WTC11 (cell line): ENCODE results near the gene RAD21L1. TPM values are rescaled to one million over a fixed set of nuclear protein-coding genes. Genes with fewer than 3 reads are reported as not detected.

Experiments
- ATAC-seq: fragments of 200-7000 bp; cut with Tn5 transposase; 2 replicates; pipeline ENCODE4 v1.10.0; 2021; ENCODE audit warnings: mild to moderate bottlenecking, moderate library complexity
- CTCF ChIA-PET: fragments of 300-600 bp; sonication (Branson Sonifier 250); formaldehyde crosslinking; loops from one replicate; lab custom pipeline; 2021; ENCODE audit warnings: antibody characterized with exemption; lab: Charles Lee
- POLR2A ChIA-PET: fragments of 350-600 bp; sonication (Branson Sonifier 250); formaldehyde crosslinking; loops from one replicate; lab custom pipeline; 2021; ENCODE audit warnings: antibody characterized with exemption; lab: Charles Lee
- DNase-seq: peaks from one replicate; pipeline ENCODE4 v3.0.0; 2021; ENCODE audit warnings: low spot score
- H3K27ac Mint-ChIP-seq: 2 replicates; pipeline ENCODE4 v1.8.0; 2021; ENCODE audit warnings: mixed read lengths
- H3K27me3 Mint-ChIP-seq: 2 replicates; pipeline ENCODE4 v1.8.0; 2021; ENCODE audit warnings: low read depth, mild to moderate bottlenecking, moderate library complexity, mixed read lengths
- H3K36me3 Mint-ChIP-seq: 2 replicates; pipeline ENCODE4 v1.8.0; 2021; ENCODE audit warnings: mixed read lengths
- H3K4me1 Mint-ChIP-seq: 2 replicates; pipeline ENCODE4 v1.8.0; 2022; ENCODE audit warnings: mixed read lengths
- H3K4me3 Mint-ChIP-seq: 2 replicates; pipeline ENCODE4 v1.8.0; 2021; ENCODE audit warnings: mild to moderate bottlenecking, moderate library complexity, mixed read lengths
- H3K9me3 Mint-ChIP-seq: 2 replicates; pipeline ENCODE4 v1.8.0; 2021; ENCODE audit warnings: mixed read lengths
- ATF1 ChIP-seq: sonication (generic); formaldehyde crosslinking; IDR thresholded peaks from 2 replicates; pipeline ENCODE4 v1.8.1; 2023; ENCODE audit warnings: mild to moderate bottlenecking, moderate library complexity, missing genetic modification reagents
- GTF2I ChIP-seq: fragments of 250-450 bp; sonication (Bioruptor Pico); conservative IDR thresholded peaks from 2 replicates; pipeline ENCODE4 v1.4.0; 2021; ENCODE audit warnings: mild to moderate bottlenecking
- NR3C1 ChIP-seq: sonication (generic); formaldehyde crosslinking; conservative IDR thresholded peaks from 2 replicates; pipeline ENCODE4 v1.8.1; 2023; ENCODE audit warnings: low read depth, mild to moderate bottlenecking, missing genetic modification reagents
- OVOL2 ChIP-seq: fragments of 250-450 bp; sonication (Bioruptor Pico); IDR thresholded peaks from 2 replicates; pipeline ENCODE4 v1.9.0; 2021; ENCODE audit warnings: mild to moderate bottlenecking, borderline replicate concordance
- PRRX2 ChIP-seq: fragments of 250-450 bp; sonication (Bioruptor Pico); IDR thresholded peaks from 2 replicates; pipeline ENCODE4 v1.8.0; 2021; ENCODE audit warnings: mild to moderate bottlenecking
- RELA ChIP-seq: sonication (generic); formaldehyde crosslinking; IDR thresholded peaks from 2 replicates; pipeline ENCODE4 v1.8.1; 2022; ENCODE audit warnings: missing genetic modification reagents, mild to moderate bottlenecking, borderline replicate concordance
- SMAD3 ChIP-seq: sonication (generic); formaldehyde crosslinking; IDR thresholded peaks from 2 replicates; pipeline ENCODE4 v1.8.0; 2022; ENCODE audit warnings: missing genetic modification reagents, mild to moderate bottlenecking, borderline replicate concordance
- SOX15 ChIP-seq: fragments of 250-450 bp; sonication (Bioruptor Pico); IDR thresholded peaks from 2 replicates; pipeline ENCODE4 v1.9.0; 2021; ENCODE audit warnings: mild to moderate bottlenecking
- ZBTB21 ChIP-seq: sonication (generic); formaldehyde crosslinking; IDR thresholded peaks from 2 replicates; pipeline ENCODE4 v1.8.1; 2023; ENCODE audit warnings: mild to moderate bottlenecking, missing genetic modification reagents, borderline replicate concordance
- ZNF138 ChIP-seq: sonication (generic); formaldehyde crosslinking; conservative IDR thresholded peaks from 2 replicates; pipeline ENCODE4 v1.8.1; 2022; ENCODE audit warnings: mild to moderate bottlenecking, moderate library complexity, missing genetic modification reagents
- ZNF219 ChIP-seq: sonication (generic); formaldehyde crosslinking; IDR thresholded peaks from 2 replicates; pipeline ENCODE4 v1.8.0; 2023; ENCODE audit warnings: missing genetic modification reagents, mild to moderate bottlenecking, borderline replicate concordance
- ZNF317 ChIP-seq: sonication (generic); formaldehyde crosslinking; IDR thresholded peaks from 2 replicates; pipeline ENCODE4 v1.8.1; 2023; ENCODE audit warnings: low read depth, mild to moderate bottlenecking, moderate library complexity, missing genetic modification reagents, borderline replicate concordance
- ZNF396 ChIP-seq: fragments of 250-450 bp; sonication (Bioruptor Pico); IDR thresholded peaks from 2 replicates; pipeline ENCODE4 v1.8.0; 2021; ENCODE audit warnings: mild to moderate bottlenecking, moderate library complexity, borderline replicate concordance
- total RNA-seq: library from RNA; stranded (reverse); gene quantifications from 3 replicates; pipeline ENCODE4 v1.2.3, GENCODE V29; 2021
- TF ChIP-seq, protein P1 (sequence below): fragments of 250-450 bp; sonication (Bioruptor Pico); IDR thresholded peaks from 2 replicates; pipeline ENCODE4 v1.9.0; 2021; ENCODE audit warnings: mild to moderate bottlenecking
- TF ChIP-seq, protein P2 (sequence below): sonication (generic); formaldehyde crosslinking; IDR thresholded peaks from 2 replicates; pipeline ENCODE4 v1.8.0; 2022; ENCODE audit warnings: mild to moderate bottlenecking, missing genetic modification reagents
- TF ChIP-seq, protein P3 (sequence below): fragments of 250-450 bp; sonication (Bioruptor Pico); conservative IDR thresholded peaks from 2 replicates; pipeline ENCODE4 v1.9.0; 2021; ENCODE audit warnings: mild to moderate bottlenecking
- TF ChIP-seq, protein P4 (sequence below): fragments of 250-450 bp; sonication (Bioruptor Pico); IDR thresholded peaks from 2 replicates; pipeline ENCODE4 v1.9.0; 2021; ENCODE audit warnings: mild to moderate bottlenecking, borderline replicate concordance
- TF ChIP-seq, protein P5 (sequence below): fragments of 250-450 bp; sonication (Bioruptor Pico); IDR thresholded peaks from 2 replicates; pipeline ENCODE4 v2.1.2; 2022; ENCODE audit warnings: mild to moderate bottlenecking, moderate library complexity
- TF ChIP-seq, protein P6 (sequence below): sonication (generic); formaldehyde crosslinking; IDR thresholded peaks from 2 replicates; pipeline ENCODE4 v1.8.1; 2023; ENCODE audit warnings: mild to moderate bottlenecking, missing genetic modification reagents
- TF ChIP-seq, protein P7 (sequence below): sonication (generic); formaldehyde crosslinking; IDR thresholded peaks from 2 replicates; pipeline ENCODE4 v1.8.1; 2023; ENCODE audit warnings: mild to moderate bottlenecking, missing genetic modification reagents, borderline replicate concordance

Gene RAD21L1
- total RNA-seq, 1 experiment from 2014 or later = 0.77 TPM

DNA sequence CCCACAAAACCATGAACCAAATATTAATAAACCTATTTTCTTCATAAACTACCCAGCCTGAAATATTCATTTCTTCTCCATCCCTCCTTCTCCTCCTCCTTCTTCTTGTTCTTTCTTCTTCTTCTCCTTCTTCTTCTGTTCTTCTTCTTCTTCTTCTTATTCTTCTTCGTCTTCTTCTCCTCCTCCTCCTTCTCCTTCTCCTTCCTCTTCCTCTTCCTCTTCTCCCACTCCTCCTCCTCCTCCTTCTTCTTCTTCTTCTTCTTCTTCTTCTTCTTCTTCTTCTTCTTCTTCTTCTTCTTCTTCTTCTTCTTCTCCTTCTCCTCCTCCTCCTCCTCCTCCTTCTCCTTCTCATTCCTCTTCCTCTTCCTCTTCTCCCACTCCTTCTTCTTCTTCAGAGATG is 36.0 kb upstream of the RAD21L1 start:
- Mint-ChIP-seq H3K27me3 (peaks cover 33% of the 10 kb centered on the region), H3K4me3 (no peak overlapping the region), H3K27ac (no peak overlapping the region), H3K4me1 (peaks cover 9% of the 10 kb centered on the region), H3K9me3 (no peaks in the 10 kb centered on the region), H3K36me3 (no peaks in the 10 kb centered on the region)
- ATAC-seq (no peak), DNase-seq (no peak)
- CTCF ChIA-PET = no interaction called here
- TF ChIP-seq OVOL2 = no peak
- TF ChIP-seq, protein P1, sequence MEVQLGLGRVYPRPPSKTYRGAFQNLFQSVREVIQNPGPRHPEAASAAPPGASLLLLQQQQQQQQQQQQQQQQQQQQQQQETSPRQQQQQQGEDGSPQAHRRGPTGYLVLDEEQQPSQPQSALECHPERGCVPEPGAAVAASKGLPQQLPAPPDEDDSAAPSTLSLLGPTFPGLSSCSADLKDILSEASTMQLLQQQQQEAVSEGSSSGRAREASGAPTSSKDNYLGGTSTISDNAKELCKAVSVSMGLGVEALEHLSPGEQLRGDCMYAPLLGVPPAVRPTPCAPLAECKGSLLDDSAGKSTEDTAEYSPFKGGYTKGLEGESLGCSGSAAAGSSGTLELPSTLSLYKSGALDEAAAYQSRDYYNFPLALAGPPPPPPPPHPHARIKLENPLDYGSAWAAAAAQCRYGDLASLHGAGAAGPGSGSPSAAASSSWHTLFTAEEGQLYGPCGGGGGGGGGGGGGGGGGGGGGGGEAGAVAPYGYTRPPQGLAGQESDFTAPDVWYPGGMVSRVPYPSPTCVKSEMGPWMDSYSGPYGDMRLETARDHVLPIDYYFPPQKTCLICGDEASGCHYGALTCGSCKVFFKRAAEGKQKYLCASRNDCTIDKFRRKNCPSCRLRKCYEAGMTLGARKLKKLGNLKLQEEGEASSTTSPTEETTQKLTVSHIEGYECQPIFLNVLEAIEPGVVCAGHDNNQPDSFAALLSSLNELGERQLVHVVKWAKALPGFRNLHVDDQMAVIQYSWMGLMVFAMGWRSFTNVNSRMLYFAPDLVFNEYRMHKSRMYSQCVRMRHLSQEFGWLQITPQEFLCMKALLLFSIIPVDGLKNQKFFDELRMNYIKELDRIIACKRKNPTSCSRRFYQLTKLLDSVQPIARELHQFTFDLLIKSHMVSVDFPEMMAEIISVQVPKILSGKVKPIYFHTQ (CRISPR knock-in tag) = no peak
- no peak for TF ChIP-seq ZNF317 (CRISPR knock-in tag)
- no peak for TF ChIP-seq ZNF138 (CRISPR knock-in tag)
- no peak for TF ChIP-seq NR3C1
- TF ChIP-seq ZNF396 (CRISPR knock-in tag) = no peak
- no peak for TF ChIP-seq ZBTB21
- TF ChIP-seq, protein P2, sequence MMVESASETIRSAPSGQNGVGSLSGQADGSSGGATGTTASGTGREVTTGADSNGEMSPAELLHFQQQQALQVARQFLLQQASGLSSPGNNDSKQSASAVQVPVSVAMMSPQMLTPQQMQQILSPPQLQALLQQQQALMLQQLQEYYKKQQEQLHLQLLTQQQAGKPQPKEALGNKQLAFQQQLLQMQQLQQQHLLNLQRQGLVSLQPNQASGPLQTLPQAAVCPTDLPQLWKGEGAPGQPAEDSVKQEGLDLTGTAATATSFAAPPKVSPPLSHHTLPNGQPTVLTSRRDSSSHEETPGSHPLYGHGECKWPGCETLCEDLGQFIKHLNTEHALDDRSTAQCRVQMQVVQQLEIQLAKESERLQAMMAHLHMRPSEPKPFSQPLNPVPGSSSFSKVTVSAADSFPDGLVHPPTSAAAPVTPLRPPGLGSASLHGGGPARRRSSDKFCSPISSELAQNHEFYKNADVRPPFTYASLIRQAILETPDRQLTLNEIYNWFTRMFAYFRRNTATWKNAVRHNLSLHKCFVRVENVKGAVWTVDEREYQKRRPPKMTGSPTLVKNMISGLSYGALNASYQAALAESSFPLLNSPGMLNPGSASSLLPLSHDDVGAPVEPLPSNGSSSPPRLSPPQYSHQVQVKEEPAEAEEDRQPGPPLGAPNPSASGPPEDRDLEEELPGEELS (CRISPR knock-in tag) = no peak
- TF ChIP-seq, protein P3, sequence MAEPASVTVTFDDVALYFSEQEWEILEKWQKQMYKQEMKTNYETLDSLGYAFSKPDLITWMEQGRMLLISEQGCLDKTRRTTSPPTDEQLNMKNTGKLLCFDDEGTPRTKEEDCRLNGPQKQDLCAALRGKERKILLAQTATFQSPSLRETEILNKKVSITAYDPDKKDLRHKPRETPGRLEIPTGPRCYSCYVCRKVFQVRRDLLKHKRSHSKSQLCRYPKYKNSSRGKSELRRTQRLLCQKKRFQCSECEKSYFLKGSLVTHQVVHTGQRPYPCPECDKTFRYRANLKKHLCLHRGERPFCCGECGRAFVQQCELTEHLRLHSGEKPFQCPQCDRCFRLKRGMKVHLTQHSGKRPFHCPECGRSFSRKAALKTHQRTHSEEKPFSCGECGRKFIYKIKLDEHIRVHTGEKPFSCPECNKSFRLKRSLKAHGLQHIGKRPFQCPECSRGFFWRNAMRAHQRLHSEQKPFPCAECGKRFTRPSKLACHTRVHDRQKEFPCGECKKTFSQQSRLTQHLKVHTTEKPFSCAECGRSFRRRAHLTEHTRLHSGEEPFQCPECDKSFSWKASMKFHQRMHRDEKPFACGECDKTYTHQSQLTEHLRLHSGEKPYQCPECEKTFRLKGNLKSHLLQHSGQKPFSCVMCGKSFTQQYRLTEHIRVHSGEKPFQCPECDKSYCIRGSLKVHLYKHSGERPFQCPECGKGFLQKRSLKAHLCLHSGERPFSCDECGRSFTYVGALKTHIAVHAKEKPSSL (CRISPR knock-in tag) = no peak
- TF ChIP-seq GTF2I = no peak
- TF ChIP-seq, protein P4, sequence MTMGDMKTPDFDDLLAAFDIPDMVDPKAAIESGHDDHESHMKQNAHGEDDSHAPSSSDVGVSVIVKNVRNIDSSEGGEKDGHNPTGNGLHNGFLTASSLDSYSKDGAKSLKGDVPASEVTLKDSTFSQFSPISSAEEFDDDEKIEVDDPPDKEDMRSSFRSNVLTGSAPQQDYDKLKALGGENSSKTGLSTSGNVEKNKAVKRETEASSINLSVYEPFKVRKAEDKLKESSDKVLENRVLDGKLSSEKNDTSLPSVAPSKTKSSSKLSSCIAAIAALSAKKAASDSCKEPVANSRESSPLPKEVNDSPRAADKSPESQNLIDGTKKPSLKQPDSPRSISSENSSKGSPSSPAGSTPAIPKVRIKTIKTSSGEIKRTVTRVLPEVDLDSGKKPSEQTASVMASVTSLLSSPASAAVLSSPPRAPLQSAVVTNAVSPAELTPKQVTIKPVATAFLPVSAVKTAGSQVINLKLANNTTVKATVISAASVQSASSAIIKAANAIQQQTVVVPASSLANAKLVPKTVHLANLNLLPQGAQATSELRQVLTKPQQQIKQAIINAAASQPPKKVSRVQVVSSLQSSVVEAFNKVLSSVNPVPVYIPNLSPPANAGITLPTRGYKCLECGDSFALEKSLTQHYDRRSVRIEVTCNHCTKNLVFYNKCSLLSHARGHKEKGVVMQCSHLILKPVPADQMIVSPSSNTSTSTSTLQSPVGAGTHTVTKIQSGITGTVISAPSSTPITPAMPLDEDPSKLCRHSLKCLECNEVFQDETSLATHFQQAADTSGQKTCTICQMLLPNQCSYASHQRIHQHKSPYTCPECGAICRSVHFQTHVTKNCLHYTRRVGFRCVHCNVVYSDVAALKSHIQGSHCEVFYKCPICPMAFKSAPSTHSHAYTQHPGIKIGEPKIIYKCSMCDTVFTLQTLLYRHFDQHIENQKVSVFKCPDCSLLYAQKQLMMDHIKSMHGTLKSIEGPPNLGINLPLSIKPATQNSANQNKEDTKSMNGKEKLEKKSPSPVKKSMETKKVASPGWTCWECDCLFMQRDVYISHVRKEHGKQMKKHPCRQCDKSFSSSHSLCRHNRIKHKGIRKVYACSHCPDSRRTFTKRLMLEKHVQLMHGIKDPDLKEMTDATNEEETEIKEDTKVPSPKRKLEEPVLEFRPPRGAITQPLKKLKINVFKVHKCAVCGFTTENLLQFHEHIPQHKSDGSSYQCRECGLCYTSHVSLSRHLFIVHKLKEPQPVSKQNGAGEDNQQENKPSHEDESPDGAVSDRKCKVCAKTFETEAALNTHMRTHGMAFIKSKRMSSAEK = no peak
- TF ChIP-seq SOX15 (CRISPR knock-in tag) = no peak
- TF ChIP-seq, protein P5, sequence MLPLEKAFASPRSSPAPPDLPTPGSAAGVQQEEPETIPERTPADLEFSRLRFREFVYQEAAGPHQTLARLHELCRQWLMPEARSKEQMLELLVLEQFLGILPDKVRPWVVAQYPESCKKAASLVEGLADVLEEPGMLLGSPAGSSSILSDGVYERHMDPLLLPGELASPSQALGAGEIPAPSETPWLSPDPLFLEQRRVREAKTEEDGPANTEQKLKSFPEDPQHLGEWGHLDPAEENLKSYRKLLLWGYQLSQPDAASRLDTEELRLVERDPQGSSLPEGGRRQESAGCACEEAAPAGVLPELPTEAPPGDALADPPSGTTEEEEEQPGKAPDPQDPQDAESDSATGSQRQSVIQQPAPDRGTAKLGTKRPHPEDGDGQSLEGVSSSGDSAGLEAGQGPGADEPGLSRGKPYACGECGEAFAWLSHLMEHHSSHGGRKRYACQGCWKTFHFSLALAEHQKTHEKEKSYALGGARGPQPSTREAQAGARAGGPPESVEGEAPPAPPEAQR (CRISPR knock-in tag) = no peak
- TF ChIP-seq SMAD3 = no peak
- no peak for TF ChIP-seq RELA (CRISPR knock-in tag)
- TF ChIP-seq ZNF219 = no peak
- TF ChIP-seq ATF1 (CRISPR knock-in tag) = no peak
- TF ChIP-seq, protein P6, sequence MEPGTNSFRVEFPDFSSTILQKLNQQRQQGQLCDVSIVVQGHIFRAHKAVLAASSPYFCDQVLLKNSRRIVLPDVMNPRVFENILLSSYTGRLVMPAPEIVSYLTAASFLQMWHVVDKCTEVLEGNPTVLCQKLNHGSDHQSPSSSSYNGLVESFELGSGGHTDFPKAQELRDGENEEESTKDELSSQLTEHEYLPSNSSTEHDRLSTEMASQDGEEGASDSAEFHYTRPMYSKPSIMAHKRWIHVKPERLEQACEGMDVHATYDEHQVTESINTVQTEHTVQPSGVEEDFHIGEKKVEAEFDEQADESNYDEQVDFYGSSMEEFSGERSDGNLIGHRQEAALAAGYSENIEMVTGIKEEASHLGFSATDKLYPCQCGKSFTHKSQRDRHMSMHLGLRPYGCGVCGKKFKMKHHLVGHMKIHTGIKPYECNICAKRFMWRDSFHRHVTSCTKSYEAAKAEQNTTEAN (CRISPR knock-in tag) = no peak
- TF ChIP-seq, protein P7, sequence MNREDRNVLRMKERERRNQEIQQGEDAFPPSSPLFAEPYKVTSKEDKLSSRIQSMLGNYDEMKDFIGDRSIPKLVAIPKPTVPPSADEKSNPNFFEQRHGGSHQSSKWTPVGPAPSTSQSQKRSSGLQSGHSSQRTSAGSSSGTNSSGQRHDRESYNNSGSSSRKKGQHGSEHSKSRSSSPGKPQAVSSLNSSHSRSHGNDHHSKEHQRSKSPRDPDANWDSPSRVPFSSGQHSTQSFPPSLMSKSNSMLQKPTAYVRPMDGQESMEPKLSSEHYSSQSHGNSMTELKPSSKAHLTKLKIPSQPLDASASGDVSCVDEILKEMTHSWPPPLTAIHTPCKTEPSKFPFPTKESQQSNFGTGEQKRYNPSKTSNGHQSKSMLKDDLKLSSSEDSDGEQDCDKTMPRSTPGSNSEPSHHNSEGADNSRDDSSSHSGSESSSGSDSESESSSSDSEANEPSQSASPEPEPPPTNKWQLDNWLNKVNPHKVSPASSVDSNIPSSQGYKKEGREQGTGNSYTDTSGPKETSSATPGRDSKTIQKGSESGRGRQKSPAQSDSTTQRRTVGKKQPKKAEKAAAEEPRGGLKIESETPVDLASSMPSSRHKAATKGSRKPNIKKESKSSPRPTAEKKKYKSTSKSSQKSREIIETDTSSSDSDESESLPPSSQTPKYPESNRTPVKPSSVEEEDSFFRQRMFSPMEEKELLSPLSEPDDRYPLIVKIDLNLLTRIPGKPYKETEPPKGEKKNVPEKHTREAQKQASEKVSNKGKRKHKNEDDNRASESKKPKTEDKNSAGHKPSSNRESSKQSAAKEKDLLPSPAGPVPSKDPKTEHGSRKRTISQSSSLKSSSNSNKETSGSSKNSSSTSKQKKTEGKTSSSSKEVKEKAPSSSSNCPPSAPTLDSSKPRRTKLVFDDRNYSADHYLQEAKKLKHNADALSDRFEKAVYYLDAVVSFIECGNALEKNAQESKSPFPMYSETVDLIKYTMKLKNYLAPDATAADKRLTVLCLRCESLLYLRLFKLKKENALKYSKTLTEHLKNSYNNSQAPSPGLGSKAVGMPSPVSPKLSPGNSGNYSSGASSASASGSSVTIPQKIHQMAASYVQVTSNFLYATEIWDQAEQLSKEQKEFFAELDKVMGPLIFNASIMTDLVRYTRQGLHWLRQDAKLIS (CRISPR knock-in tag) = no peak
- TF ChIP-seq PRRX2 (CRISPR knock-in tag) = no peak
- POLR2A ChIA-PET = no interaction called here
